Osteocyte (in vitro differentiated cells): ENCODE measurements around the gene ZNF80. TPM values are rescaled to one million over a fixed set of nuclear protein-coding genes. Genes with fewer than 3 reads are reported as not detected.

Experiments used
- DNase-seq: peaks from one replicate; pipeline ENCODE4 v3.0.0; 2021; ENCODE audit warnings: mixed read lengths; ENCODE audit not compliant: unreplicated experiment; ENCODE audit errors: extremely low spot score
- H3K27ac Mint-ChIP-seq: one replicate; pipeline ENCODE4 v1.8.0; 2021; ENCODE audit warnings: mild to moderate bottlenecking, mixed read lengths; ENCODE audit not compliant: unreplicated experiment
- H3K27me3 Mint-ChIP-seq: one replicate; pipeline ENCODE4 v1.8.0; 2021; ENCODE audit warnings: mixed read lengths; ENCODE audit not compliant: unreplicated experiment
- H3K36me3 Mint-ChIP-seq: one replicate; pipeline ENCODE4 v1.8.0; 2021; ENCODE audit warnings: mixed read lengths; ENCODE audit not compliant: unreplicated experiment
- H3K4me1 Mint-ChIP-seq: one replicate; pipeline ENCODE4 v1.8.0; 2021; ENCODE audit warnings: mixed read lengths; ENCODE audit not compliant: unreplicated experiment
- H3K4me3 Mint-ChIP-seq: one replicate; pipeline ENCODE4 v1.8.0; 2021; ENCODE audit warnings: mild to moderate bottlenecking, moderate library complexity, mixed read lengths; ENCODE audit not compliant: unreplicated experiment
- H3K9me3 Mint-ChIP-seq: one replicate; pipeline ENCODE4 v1.8.0; 2021; ENCODE audit warnings: mixed read lengths; ENCODE audit not compliant: unreplicated experiment
- CTCF ChIP-seq: fragments of 200-600 bp; sonication (generic); IDR thresholded peaks from 2 replicates; pipeline ENCODE4 v1.5.0; 2021; ENCODE audit warnings: antibody characterized with exemption, mild to moderate bottlenecking, moderate library complexity
- total RNA-seq: library from RNA; stranded (reverse); gene quantifications from 2 replicates; pipeline ENCODE4 v1.2.1, GENCODE V29; 2021

The ZNF80 gene
- total RNA-seq, 1 donor from 2014 or later, result not detected

- Mint-ChIP-seq H3K27me3 (no peaks in the 10 kb centered on the region), H3K4me3 (no peak overlapping the region)
- no peak for TF ChIP-seq CTCF
Observed at GRCh38 chr3:114212646-114213045, 24.7 kb downstream of the ZNF80 start.

GRCh38 chr3:114207768-114208167 lies 29.6 kb downstream of the ZNF80 start:
- no peaks in the 10 kb centered on the region for H3K36me3 Mint-ChIP-seq
- H3K4me3 Mint-ChIP-seq, result no peak overlapping the region
- DNase-seq, result no peak
- H3K9me3 Mint-ChIP-seq, result no peaks in the 10 kb centered on the region
- no peak for TF ChIP-seq CTCF
- H3K27ac Mint-ChIP-seq, result no peak overlapping the region
- peaks cover 15% of the 10 kb centered on the region for H3K27me3 Mint-ChIP-seq
- no peaks in the 10 kb centered on the region for H3K4me1 Mint-ChIP-seq

More at GRCh38 chr3:114212646-114213045, 24.7 kb downstream of the ZNF80 start:
- Mint-ChIP-seq H3K9me3 (no peaks in the 10 kb centered on the region), H3K4me1 (no peaks in the 10 kb centered on the region), H3K36me3 (no peaks in the 10 kb centered on the region), H3K27ac (no peak overlapping the region)
- DNase-seq, result no peak

GRCh38 chr3:114206342-114206741 lies 31.0 kb downstream of the ZNF80 start:
- Mint-ChIP-seq H3K27me3 (peaks cover 19% of the 10 kb centered on the region), H3K36me3 (no peaks in the 10 kb centered on the region), H3K27ac (no peak overlapping the region), H3K4me1 (no peaks in the 10 kb centered on the region), H3K4me3 (no peak overlapping the region), H3K9me3 (no peaks in the 10 kb centered on the region)
- TF ChIP-seq CTCF, result no peak
- no peak for DNase-seq

- Mint-ChIP-seq H3K27ac (no peak overlapping the region), H3K9me3 (no peaks in the 10 kb centered on the region), H3K4me3 (no peak overlapping the region), H3K36me3 (no peaks in the 10 kb centered on the region), H3K4me1 (no peaks in the 10 kb centered on the region), H3K27me3 (peaks cover 23% of the 10 kb centered on the region)
- DNase-seq, result no peak
- TF ChIP-seq CTCF, result no peak
Observed at GRCh38 chr3:114205541-114205940, 31.8 kb downstream of the ZNF80 start.

GRCh38 chr3:114194750-114195149 lies 42.6 kb downstream of the ZNF80 start:
- H3K9me3 Mint-ChIP-seq, result no peaks in the 10 kb centered on the region
- peaks cover 8% of the 10 kb centered on the region for H3K27me3 Mint-ChIP-seq
- H3K4me1 Mint-ChIP-seq, result no peaks in the 10 kb centered on the region
- no peak overlapping the region for H3K27ac Mint-ChIP-seq
- H3K4me3 Mint-ChIP-seq, result no peak overlapping the region
- no peak for DNase-seq
- H3K36me3 Mint-ChIP-seq, result no peaks in the 10 kb centered on the region
- TF ChIP-seq CTCF, result no peak
